HepG2 (cell line): ENCODE data around the gene SRSF8.

Experiments
- AHR ChIP-seq: IDR thresholded peaks from 2 replicates; pipeline ENCODE4 v1.6.1; 2018; ENCODE audit warnings: missing genetic modification reagents, missing compliant biosample characterization
- NFIC ChIP-seq: IDR thresholded peaks from 2 replicates; pipeline ENCODE4 v1.6.1; 2012; ENCODE audit warnings: mild to moderate bottlenecking, low read length, inconsistent platforms
- TAF1 ChIP-seq: sonication (generic); formaldehyde crosslinking; IDR thresholded peaks from 2 replicates; pipeline ENCODE4 v1.4.0; 2020; ENCODE audit warnings: missing genetic modification reagents
- TIGD3 ChIP-seq: sonication (generic); formaldehyde crosslinking; IDR thresholded peaks from 2 replicates; pipeline ENCODE4 v1.5.1; 2020; ENCODE audit warnings: mild to moderate bottlenecking, missing genetic modification reagents, borderline replicate concordance
- YEATS2 ChIP-seq: sonication (generic); formaldehyde crosslinking; IDR thresholded peaks from 2 replicates; pipeline ENCODE4 v1.4.0; 2020; ENCODE audit warnings: missing genetic modification reagents, borderline replicate concordance
- ZNF124 ChIP-seq: sonication (generic); formaldehyde crosslinking; IDR thresholded peaks from 2 replicates; pipeline ENCODE4 v1.4.0; 2020; ENCODE audit warnings: missing genetic modification reagents

GRCh38 chr11:95092549-95093324 lies 26.0 kb downstream of the SRSF8 start:
- TF ChIP-seq TAF1 (CRISPR knock-in tag) (no peak), ZNF124 (no peak), AHR (CRISPR knock-in tag) (no peak), YEATS2 (no peak), NFIC (no peak), TIGD3 (CRISPR knock-in tag) (no peak)
